ENCODE data around the gene JHY.

The JHY gene

GRCh38 chr11:122872046-122872445, 10.5 kb upstream of the JHY start:
- DNase-seq (ENCODE audit: low spot score) = no peak

GRCh38 chr11:122874991-122875390, 7.6 kb upstream of the JHY start:
- no peak for DNase-seq (ENCODE audit: low spot score)

- no peak for DNase-seq (ENCODE audit: low spot score)
These were observed 4.8 kb upstream of the JHY start for GRCh38 chr11:122877732-122878131.

- DNase-seq (ENCODE audit: low spot score) = no peak
These were observed 2.8 kb upstream of the JHY start for GRCh38 chr11:122879785-122880184.

- DNase-seq (ENCODE audit: low spot score) = no peak
These were observed 492 bp downstream of the JHY start for GRCh38 chr11:122882857-122883645.

- DNase-seq (ENCODE audit: low spot score) = peak; percentile 79
These were observed 1.1 kb downstream of the JHY start for GRCh38 chr11:122883646-122883979.

- no peak for DNase-seq (ENCODE audit: low spot score)
These were observed 5.6 kb downstream of the JHY start for GRCh38 chr11:122888162-122888561.

GRCh38 chr11:122893131-122893530, 10.6 kb downstream of the JHY start:
- no peak for DNase-seq (ENCODE audit: low spot score)

GRCh38 chr11:122895563-122895962, 13.0 kb downstream of the JHY start:
- DNase-seq (ENCODE audit: low spot score) = no peak

- DNase-seq (ENCODE audit: low spot score) = peak; percentile 37
These were observed 15.1 kb downstream of the JHY start for GRCh38 chr11:122897606-122898210.

GRCh38 chr11:122898799-122899198, 16.2 kb downstream of the JHY start:
- no peak for DNase-seq (ENCODE audit: low spot score)

- no peak for DNase-seq (ENCODE audit: low spot score)
These were observed 18.1 kb downstream of the JHY start for GRCh38 chr11:122900587-122901202.

- DNase-seq (ENCODE audit: low spot score) = no peak
These were observed 20.4 kb downstream of the JHY start for GRCh38 chr11:122902951-122903350.

- peak; percentile 22 for DNase-seq (ENCODE audit: low spot score)
These were observed 28.2 kb downstream of the JHY start for GRCh38 chr11:122910775-122911174.

- no peak for DNase-seq (ENCODE audit: low spot score)
These were observed 34.8 kb downstream of the JHY start for GRCh38 chr11:122917311-122917710.

GRCh38 chr11:122918734-122919133, 36.2 kb downstream of the JHY start:
- DNase-seq (ENCODE audit: low spot score) = no peak

GRCh38 chr11:122920579-122920978, 38.0 kb downstream of the JHY start:
- no peak for DNase-seq (ENCODE audit: low spot score)

- no peak for DNase-seq (ENCODE audit: low spot score)
These were observed 40.3 kb downstream of the JHY start for GRCh38 chr11:122922893-122923292.

GRCh38 chr11:122923302-122923701, 40.7 kb downstream of the JHY start:
- peak; percentile 20 for DNase-seq (ENCODE audit: low spot score)

GRCh38 chr11:122931510-122931909, 49.0 kb downstream of the JHY start:
- DNase-seq (ENCODE audit: low spot score) = no peak

GRCh38 chr11:122933416-122933815, 50.9 kb downstream of the JHY start:
- peak; percentile 72 for DNase-seq (ENCODE audit: low spot score)

GRCh38 chr11:122937983-122938382, 55.4 kb downstream of the JHY start:
- DNase-seq (ENCODE audit: low spot score) = no peak

- DNase-seq (ENCODE audit: low spot score) = no peak
These were observed 56.0 kb downstream of the JHY start for GRCh38 chr11:122938557-122938956.

Data from AG20443 (cell line).